Lung (tissue), 12 donors: ENCODE results near the gene S100PBP. TPM values are rescaled to one million over a fixed set of nuclear protein-coding genes. Genes with fewer than 3 reads are reported as not detected.

Experiments
- ATAC-seq: fragments of 200-7000 bp; cut with Tn5 transposase; one replicate; pipeline ENCODE4 v1.9.1; 2020; ENCODE audit warnings: moderate number of reproducible peaks; ENCODE audit not compliant: insufficient read depth, low FRiP score
- DNase-seq, 3 donors: peaks; one replicate each; pipeline ENCODE4 v3.0.0-alpha.2; 2013 to 2017
- H3K27ac ChIP-seq, 2 donors: one replicate each; pipeline ENCODE4 v1.5.1; 2013; ENCODE audit warnings: mild to moderate bottlenecking in 2 of 2, moderate library complexity in 2 of 2, control low read depth in 1 of 2, inconsistent platforms in 1 of 2, low read depth in 1 of 2, low read length in 1 of 2
- H3K27me3 ChIP-seq, 3 donors: one replicate each; pipeline ENCODE4 v1.5.1; 2013; ENCODE audit warnings: low read length in 2 of 3; ENCODE audit not compliant: control insufficient read depth in 3 of 3, insufficient read depth in 3 of 3
- H3K36me3 ChIP-seq, 4 donors: one replicate each; pipeline ENCODE4 v1.5.1; 2013; ENCODE audit warnings: low read length in 4 of 4, mild to moderate bottlenecking in 1 of 4, moderate library complexity in 1 of 4; ENCODE audit not compliant: control insufficient read depth in 4 of 4, insufficient read depth in 4 of 4
- H3K4me1 ChIP-seq, 5 donors: one replicate each; pipeline ENCODE4 v1.5.1; 2013; ENCODE audit warnings: low read length in 5 of 5, mild to moderate bottlenecking in 2 of 5, moderate library complexity in 1 of 5; ENCODE audit not compliant: control insufficient read depth in 5 of 5, insufficient read depth in 5 of 5
- H3K4me3 ChIP-seq: one replicate; pipeline ENCODE4 v1.5.1; 2013; ENCODE audit warnings: mild to moderate bottlenecking, control low read depth, moderate library complexity
- H3K9ac ChIP-seq, 2 donors: one replicate each; pipeline ENCODE4 v1.5.1; 2013; ENCODE audit warnings: low read length in 2 of 2, control low read depth in 1 of 2; ENCODE audit not compliant: insufficient read depth in 1 of 2
- H3K9me3 ChIP-seq, 4 donors: one replicate each; pipeline ENCODE4 v1.5.1; 2013; ENCODE audit warnings: low read length in 3 of 4, mild to moderate bottlenecking in 1 of 4, moderate library complexity in 1 of 4; ENCODE audit not compliant: control insufficient read depth in 4 of 4, insufficient read depth in 3 of 4
- CTCF ChIP-seq: IDR thresholded peaks from 2 replicates; pipeline ENCODE4 v1.5.1; 2012; ENCODE audit warnings: mild to moderate bottlenecking; ENCODE audit errors: control extremely low read depth, extremely low read depth
- WGBS, 2 donors: extraction: QIAGEN DNeasy Blood & Tissue Kit; methylation state at CpG; one replicate each; pipeline ENCODE4 v1.1.7; 2013; 5-methylcytosine and 5-hydroxymethylcytosine counted together
- polyA plus RNA-seq, 2 donors: library from polyadenylated mRNA; stranded (reverse); fragments of 200-250 nt; gene quantifications; one replicate each; pipeline ENCODE4 v1.2.1, GENCODE V29; 2013
- total RNA-seq, 2 donors: library from RNA; depleted of rRNA in 1 of 2; stranded (reverse); fragments of >200 nt in 1 of 2; gene quantifications; one replicate each; pipeline ENCODE4 v1.2.1, GENCODE V29; 2014 to 2021
- donor health status: control.
- donor health status: control.
- donor health status: Bipolar disorder and iron deficiency.
- donor health status: healthy.
- donor health status: DM: yes; HTN: yes; CAD: no.

The S100PBP gene
- total and polyA plus RNA-seq, 4 donors = 7.4 to 56.6 (median 20.9) TPM

DNA sequence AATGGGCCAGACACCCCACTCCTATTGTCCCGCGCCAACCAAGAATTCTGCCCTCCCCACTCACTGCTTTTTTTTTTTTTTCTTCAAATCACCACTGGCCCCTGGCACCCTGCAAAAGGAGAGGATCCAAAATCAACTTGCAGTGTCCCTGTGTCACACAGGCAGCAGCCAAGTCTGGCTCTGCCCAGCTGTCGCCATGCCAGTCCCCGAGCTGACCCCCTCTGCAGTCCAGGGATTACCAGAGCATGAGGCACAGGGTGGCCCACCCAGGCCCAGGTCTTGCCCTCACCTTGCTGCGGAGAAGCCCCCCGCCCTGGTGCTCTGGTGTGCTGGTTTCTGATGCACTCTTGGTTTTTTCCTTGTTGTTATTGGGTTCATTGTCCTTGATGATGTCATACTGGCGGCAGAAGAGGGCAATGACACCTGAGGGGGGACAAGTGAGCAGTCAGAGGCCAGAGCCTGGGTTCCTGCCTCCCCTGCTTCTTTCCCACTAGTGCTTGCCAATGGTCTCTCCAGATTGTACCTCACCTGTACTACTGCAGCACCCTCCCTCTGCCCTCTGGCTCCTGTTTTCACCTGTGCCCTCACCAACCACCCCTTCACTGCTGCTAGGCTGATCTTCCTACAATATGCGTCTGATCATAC lies 47.0 kb downstream of the S100PBP start:
- ATAC-seq (no peak), DNase-seq (no peak)
- no peaks in the 10 kb centered on the region for H3K9me3 ChIP-seq
- no peak overlapping the region for H3K4me3 ChIP-seq
- H3K36me3 ChIP-seq = peaks cover 0 to 11% (median 0%) of the 10 kb centered on the region in 4 donors
- no peaks in the 10 kb centered on the region for H3K27me3 ChIP-seq
- no peak for TF ChIP-seq CTCF
- no peak overlapping the region for H3K27ac ChIP-seq
- H3K9ac ChIP-seq = no peak overlapping the region
- peaks cover 0 to 10% (median 0%) of the 10 kb centered on the region in 5 donors for H3K4me1 ChIP-seq
- WGBS, 2 donors = 96 to 98% methylated on average over 8 of the region's 8 CpGs

DNA sequence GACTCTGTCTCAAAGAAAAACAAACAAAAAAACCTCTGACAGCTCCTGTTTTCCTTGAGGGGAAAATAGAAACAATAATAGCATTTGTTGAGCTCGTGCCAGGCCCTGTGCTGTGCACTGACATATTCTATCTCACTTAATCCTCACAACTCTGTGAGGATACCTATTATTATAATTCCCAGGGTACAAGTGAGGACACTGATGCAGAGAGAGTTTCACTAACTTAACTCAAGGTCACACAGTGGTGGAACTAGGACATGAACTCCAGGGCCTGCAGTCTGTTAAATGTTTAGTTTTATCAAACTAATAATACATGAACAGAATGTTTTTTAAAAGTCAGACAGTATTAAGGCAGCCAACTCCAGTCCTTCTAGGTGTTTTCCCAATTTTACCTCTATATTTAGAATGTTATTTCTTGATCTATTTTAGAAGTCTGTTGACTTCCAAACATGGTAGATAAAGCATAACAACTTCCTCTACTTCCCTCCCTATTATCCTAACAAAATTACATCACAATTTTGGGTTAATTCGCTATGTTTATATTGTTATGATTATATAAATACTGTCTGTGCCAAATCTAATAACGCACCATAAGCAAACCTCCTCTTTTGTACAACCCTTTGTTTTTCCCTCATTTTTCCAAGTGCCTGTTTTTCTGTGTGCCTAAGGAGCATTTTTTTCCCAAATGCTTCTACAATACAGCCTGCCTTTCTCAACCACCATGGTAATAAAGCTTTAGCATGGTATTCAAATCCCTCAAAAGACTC lies 48.4 kb downstream of the S100PBP start:
- Histone ChIP-seq H3K9me3 (no peaks in the 10 kb centered on the region), H3K4me1 (peaks cover 0 to 16% (median 0%) of the 10 kb centered on the region in 5 donors), H3K9ac (no peak overlapping the region), H3K4me3 (no peak overlapping the region), H3K36me3 (peaks cover 0 to 11% (median 0%) of the 10 kb centered on the region in 4 donors), H3K27ac (no peak overlapping the region), H3K27me3 (no peaks in the 10 kb centered on the region)
- ATAC-seq (no peak), DNase-seq (peak in 2 of 3 donors; percentile 55 to 67)
- no peak for TF ChIP-seq CTCF
- 61 to 76% methylated on average over 3 of the region's 3 CpGs for WGBS, 2 donors

DNA sequence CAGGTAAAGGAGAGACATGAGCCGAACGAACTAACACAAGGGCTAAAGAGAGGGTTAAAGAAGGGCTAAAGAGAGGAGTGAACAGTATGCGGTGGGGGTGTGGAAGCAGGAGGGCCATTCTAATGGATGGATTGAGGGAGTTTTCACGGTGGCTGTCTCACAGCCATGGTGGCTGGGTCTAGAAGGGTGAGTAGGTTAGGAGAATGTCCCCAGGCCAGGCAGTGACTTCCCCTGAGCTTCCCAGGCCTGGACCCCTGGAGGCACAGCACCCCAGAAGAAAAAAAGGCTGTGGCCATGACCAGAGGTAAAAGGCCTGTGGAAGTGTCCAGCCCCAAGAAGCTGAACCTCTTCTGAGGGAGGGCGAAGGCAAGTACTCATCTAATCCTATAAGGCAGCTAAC lies 49.7 kb downstream of the S100PBP start:
- peaks cover 0 to 26% (median 0%) of the 10 kb centered on the region in 5 donors for H3K4me1 ChIP-seq
- peaks cover 0 to 11% (median 0%) of the 10 kb centered on the region in 4 donors for H3K36me3 ChIP-seq
- DNase-seq = no peak
- no peak overlapping the region for H3K9ac ChIP-seq
- H3K9me3 ChIP-seq = no peaks in the 10 kb centered on the region
- peaks cover 0 to 6% (median 0%) of the 10 kb centered on the region in 3 donors for H3K27me3 ChIP-seq
- no peak for ATAC-seq
- TF ChIP-seq CTCF = no peak
- 91 to 95% methylated on average over 5 of the region's 5 CpGs for WGBS, 2 donors
- no peak overlapping the region for H3K27ac ChIP-seq
- H3K4me3 ChIP-seq = no peak overlapping the region
